Upper lobe of left lung (tissue), 6 donors: ENCODE measurements around the gene MGAT4A. TPM values are rescaled to one million over a fixed set of nuclear protein-coding genes. Genes with fewer than 3 reads are reported as not detected.

Source experiments
- ATAC-seq, 2 donors: fragments of 200-7000 bp; cut with Tn5 transposase; one replicate each; pipeline ENCODE4 v1.9.1; 2022; ENCODE audit warnings: mild to moderate bottlenecking in 2 of 2, moderate library complexity in 2 of 2; ENCODE audit not compliant: low FRiP score in 2 of 2
- DNase-seq, 2 donors: peaks; one replicate each; pipeline ENCODE4 v3.0.0-alpha.2; 2019 to 2020
- H3K27ac ChIP-seq, 4 donors: fragments of 200-600 bp; sonication (generic); one replicate each; pipeline ENCODE4 v1.5.1; 2016 to 2019
- H3K27me3 ChIP-seq, 4 donors: fragments of 200-600 bp; sonication (generic); one replicate each; pipeline ENCODE4 v1.5.1; 2017 to 2019
- H3K36me3 ChIP-seq, 4 donors: fragments of 200-600 bp; sonication (generic); one replicate each; pipeline ENCODE4 v1.5.1; 2016 to 2019
- H3K4me1 ChIP-seq, 4 donors: fragments of 200-600 bp; sonication (generic); one replicate each; pipeline ENCODE4 v1.5.1; 2018 to 2019
- H3K4me3 ChIP-seq, 4 donors: fragments of 200-600 bp; sonication (generic); one replicate each; pipeline ENCODE4 v1.5.1; 2017 to 2019; ENCODE audit warnings: mild to moderate bottlenecking in 2 of 4, moderate library complexity in 1 of 4
- H3K9me3 ChIP-seq, 4 donors: fragments of 200-600 bp; sonication (generic); one replicate each; pipeline ENCODE4 v1.5.1; 2018 to 2019
- CTCF ChIP-seq, 6 experiments: fragments of 450-650 bp in 4 of 6; fragments of 200-600 bp in 2 of 6; sonication (generic) in 2 of 6; IDR thresholded peaks; one replicate each; pipeline ENCODE4 v1.5.1; 2016 to 2019; ENCODE audit warnings: antibody characterized with exemption in 6 of 6
- EP300 ChIP-seq, 4 donors: sonication (generic); formaldehyde crosslinking; IDR thresholded peaks; one replicate each; pipeline ENCODE4 v1.5.1; 2017; ENCODE audit warnings: antibody characterized with exemption in 4 of 4, control low read depth in 2 of 4
- POLR2A ChIP-seq, 4 donors: fragments of 450-650 bp; IDR thresholded peaks; one replicate each; pipeline ENCODE4 v1.5.1; 2016 to 2017; ENCODE audit warnings: antibody characterized with exemption in 4 of 4, mild to moderate bottlenecking in 2 of 4
- POLR2AphosphoS5 ChIP-seq, 2 donors: sonication (generic); formaldehyde crosslinking; IDR thresholded peaks; one replicate each; pipeline ENCODE4 v1.5.1; 2017; ENCODE audit warnings: antibody characterized with exemption in 2 of 2
- WGBS, 2 donors: methylation state at CpG; one replicate each; pipeline ENCODE4 v1.1.5; 2017 to 2018; 5-methylcytosine and 5-hydroxymethylcytosine counted together
- total RNA-seq, 6 donors: library from RNA; depleted of rRNA in 4 of 6; stranded (reverse); fragments of >200 nt in 4 of 6; gene quantifications; one replicate each; pipeline versions ENCODE4 v1.1.0 to v1.2.1, GENCODE V29; 2016 to 2021
- donor health status: DM: no; HTN: no; CAD: no; lungs with moderate emphysema.
- donor health status: DM: no; HTN: yes; CAD: no; lungs with severe emphysema.

Gene MGAT4A
- total RNA-seq, 6 donors from 2014 or later, result 28.4 to 69.6 (median 53.6) TPM

- peaks cover 0 to 14% (median 9%) of the 10 kb centered on the region in 4 donors for H3K4me1 ChIP-seq
- 89 to 93% methylated on average over 9 of the region's 9 CpGs for WGBS, 2 donors
- TF ChIP-seq EP300 (IDR thresholded peaks at IDR 0.05) (no peak), POLR2AphosphoS5 (IDR thresholded peaks at IDR 0.05) (no peak), CTCF (IDR thresholded peaks at IDR 0.05) (no peak), POLR2A (IDR thresholded peaks at IDR 0.05) (no peak)
These were observed 15.0 kb downstream of the MGAT4A start for GRCh38 chr2:98715812-98716451.

DNA sequence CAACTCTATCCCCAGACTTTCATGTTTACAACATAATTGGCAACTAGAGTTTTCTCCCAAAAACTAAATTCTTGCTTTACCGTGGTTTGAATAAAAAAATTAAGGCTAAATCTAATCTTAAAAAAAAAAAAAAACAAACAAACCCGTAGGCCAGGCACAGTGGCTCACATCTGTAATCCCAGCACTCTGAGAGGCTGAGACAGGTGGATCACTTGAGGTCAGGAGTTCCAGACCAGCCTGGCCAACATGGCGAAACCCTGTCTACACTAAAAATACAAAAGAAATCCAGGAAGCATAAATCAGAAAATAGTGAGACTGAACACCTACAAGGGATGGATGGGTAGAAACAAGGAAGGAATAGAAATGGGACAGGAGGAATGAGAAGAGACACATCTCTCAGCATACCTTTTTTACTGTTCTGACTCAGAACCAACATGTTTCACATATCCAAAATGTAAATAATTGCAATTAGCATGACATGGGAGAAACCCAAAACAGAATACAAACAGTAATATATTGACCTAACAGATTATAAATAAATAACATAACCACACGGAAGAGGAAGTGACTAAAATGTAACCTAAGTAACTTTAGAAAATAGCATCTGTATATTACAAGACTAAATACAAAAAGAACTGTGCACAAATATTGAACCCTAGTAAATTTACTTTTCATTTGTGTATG, 17.5 kb downstream of the MGAT4A start:
- H3K27me3 ChIP-seq, result no peaks in the 10 kb centered on the region
- ATAC-seq (no peak), DNase-seq (no peak)
- H3K9me3 ChIP-seq, result no peaks in the 10 kb centered on the region
- H3K36me3 ChIP-seq, result peaks cover 0 to 6% (median under 1%) of the 10 kb centered on the region in 4 donors
- WGBS, 2 donors, result 68 to 77% methylated on average over 4 of the region's 4 CpGs
- TF ChIP-seq CTCF (IDR thresholded peaks at IDR 0.05), result no peak
- TF ChIP-seq POLR2A (IDR thresholded peaks at IDR 0.05), result no peak
- TF ChIP-seq POLR2AphosphoS5 (IDR thresholded peaks at IDR 0.05), result no peak
- no peak for TF ChIP-seq EP300 (IDR thresholded peaks at IDR 0.05)
- no peak overlapping the region for H3K4me3 ChIP-seq
- peaks cover 3 to 33% (median 21%) of the 10 kb centered on the region in 4 donors for H3K4me1 ChIP-seq
- H3K27ac ChIP-seq, result no peak overlapping the region

More at GRCh38 chr2:98715812-98716451, 15.0 kb downstream of the MGAT4A start:
- H3K4me3 ChIP-seq, result no peak overlapping the region
- DNase-seq, result no peak
- no peaks in the 10 kb centered on the region for H3K9me3 ChIP-seq
- peaks cover 0 to 12% (median 4%) of the 10 kb centered on the region in 4 donors for H3K36me3 ChIP-seq
- no peak overlapping the region for H3K27ac ChIP-seq
- no peaks in the 10 kb centered on the region for H3K27me3 ChIP-seq
- no peak for ATAC-seq

DNA sequence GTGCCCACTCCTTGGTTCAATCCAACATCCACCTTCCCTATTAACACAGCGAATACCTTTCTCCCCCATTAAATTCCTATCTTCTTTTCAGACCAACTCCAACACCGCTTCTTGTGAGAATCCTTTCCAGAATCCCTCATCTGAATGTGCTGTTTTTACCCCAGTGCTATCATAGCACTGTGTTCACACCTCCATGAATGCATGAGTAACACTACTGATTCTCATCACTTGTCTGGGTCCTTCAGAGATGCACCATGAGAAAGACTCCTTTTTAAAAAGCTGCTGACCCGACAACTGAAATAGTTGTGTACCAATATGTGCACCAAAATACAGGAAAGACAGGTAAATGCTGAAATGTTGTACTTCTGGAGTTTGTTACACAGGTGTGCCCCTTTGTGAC, 18.8 kb downstream of the MGAT4A start:
- Histone ChIP-seq H3K4me3 (no peak overlapping the region), H3K4me1 (peaks cover 3 to 34% (median 21%) of the 10 kb centered on the region in 4 donors), H3K27me3 (no peaks in the 10 kb centered on the region), H3K36me3 (no peaks in the 10 kb centered on the region), H3K27ac (no peak overlapping the region), H3K9me3 (no peaks in the 10 kb centered on the region)
- no peak for TF ChIP-seq EP300 (IDR thresholded peaks at IDR 0.05)
- TF ChIP-seq POLR2AphosphoS5 (IDR thresholded peaks at IDR 0.05), result no peak
- TF ChIP-seq POLR2A (IDR thresholded peaks at IDR 0.05), result no peak
- no peak for TF ChIP-seq CTCF (IDR thresholded peaks at IDR 0.05)
- WGBS, 2 donors, result 95 to 100% methylated on average over 3 of the region's 3 CpGs
- no peak for ATAC-seq
- no peak for DNase-seq

DNA sequence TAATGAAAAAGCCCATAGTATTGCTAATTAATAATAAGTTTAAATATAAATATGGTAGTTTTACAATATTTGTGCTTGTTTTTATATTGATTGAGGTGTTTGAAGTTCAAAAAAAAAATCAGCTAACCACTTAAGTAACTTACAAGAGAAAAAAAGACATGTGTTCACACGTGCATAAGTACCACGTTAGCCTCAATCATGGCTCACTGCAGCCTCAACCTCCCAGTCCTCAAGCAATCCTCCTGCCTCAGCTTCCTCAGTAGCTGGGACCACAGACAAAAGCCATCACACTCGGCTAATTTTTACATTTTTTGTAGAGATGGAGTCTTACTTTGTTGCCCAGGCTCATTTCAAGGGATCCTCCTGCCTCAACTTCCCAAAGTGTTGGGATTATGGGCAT, 19.4 kb downstream of the MGAT4A start:
- no peak overlapping the region for H3K27ac ChIP-seq
- H3K27me3 ChIP-seq, result no peaks in the 10 kb centered on the region
- DNase-seq, result no peak
- WGBS, 2 donors, result 80 to 82% methylated on average over 3 of the region's 3 CpGs
- no peak overlapping the region for H3K4me3 ChIP-seq
- ATAC-seq, result no peak
- peaks cover 3 to 34% (median 21%) of the 10 kb centered on the region in 4 donors for H3K4me1 ChIP-seq
- TF ChIP-seq POLR2AphosphoS5 (IDR thresholded peaks at IDR 0.05) (no peak), POLR2A (IDR thresholded peaks at IDR 0.05) (no peak)
- no peaks in the 10 kb centered on the region for H3K9me3 ChIP-seq
- no peaks in the 10 kb centered on the region for H3K36me3 ChIP-seq

DNA sequence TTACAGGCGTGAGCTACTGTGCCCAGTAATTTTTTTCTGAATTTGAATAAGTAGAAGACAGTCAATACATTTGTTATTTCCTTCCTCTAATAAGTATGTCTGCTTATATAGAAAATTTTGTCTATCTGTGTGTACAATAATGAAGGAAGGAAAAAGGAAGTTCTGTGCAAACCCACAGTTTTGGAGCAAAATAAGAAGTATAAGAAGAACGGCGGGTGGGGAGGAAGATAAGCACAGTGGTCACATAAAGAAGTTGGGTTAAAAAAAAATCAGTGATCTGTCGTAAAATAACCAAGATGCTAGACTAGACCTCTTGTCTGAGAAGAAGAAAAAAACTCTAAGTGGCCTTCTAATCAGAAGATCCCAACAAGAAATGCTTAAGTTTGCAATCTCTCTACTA, 20.2 kb downstream of the MGAT4A start:
- 55 to 57% methylated on average over 4 of the region's 4 CpGs for WGBS, 2 donors
- no peaks in the 10 kb centered on the region for H3K9me3 ChIP-seq

More for the DNA sequence above, 20.2 kb downstream of the MGAT4A start:
- no peak for DNase-seq
- TF ChIP-seq POLR2AphosphoS5 (IDR thresholded peaks at IDR 0.05), result no peak
- TF ChIP-seq CTCF (IDR thresholded peaks at IDR 0.05), result no peak
- TF ChIP-seq EP300 (IDR thresholded peaks at IDR 0.05), result no peak
- TF ChIP-seq POLR2A (IDR thresholded peaks at IDR 0.05), result no peak
- Histone ChIP-seq H3K36me3 (no peaks in the 10 kb centered on the region), H3K27me3 (no peaks in the 10 kb centered on the region), H3K4me1 (peaks cover 3 to 34% (median 21%) of the 10 kb centered on the region in 4 donors), H3K4me3 (no peak overlapping the region), H3K27ac (no peak overlapping the region)
- no peak for ATAC-seq
